ENCODE data around the gene IFITM10. TPM values are rescaled to one million over a fixed set of nuclear protein-coding genes. Genes with fewer than 3 reads are reported as not detected.

Gene IFITM10
- total RNA-seq (1 to 10 TPM in 1 of 4 donors, under 1 TPM in 3; 0.48 to 1.0 (median 0.59) TPM), polyA plus RNA-seq (0.25 TPM)
- long read RNA-seq, donor 1 = 0 reads
- long read RNA-seq, donor 2, partial matches to known transcripts = 1 of 1 reads
- long read RNA-seq, donor 2, other reads (novel, unspliced or antisense) = 0 of 1 reads
- long read RNA-seq, donor 3 = 0 reads
- long read RNA-seq, donor 4 = 0 reads

GRCh38 chr11:1750481-1750839, at the start of gene IFITM10:
Gene IFITM10 (minus strand): TSS chr11:1750595. CDS start chr11:1750442, 153 bp downstream.
- intact Hi-C loops (cut with DNase I) = no loop called here
- Histone ChIP-seq H3K9me3 (ENCODE audit: control insufficient read depth, low read length) (no peaks in the 10 kb centered on the region), H3K27me3 (ENCODE audit: control insufficient read depth, insufficient read depth) (no peaks in the 10 kb centered on the region), H3K4me3 (ENCODE audit: low read length) (no peak within 1 kb of the TSS), H3K4me1 (ENCODE audit: control insufficient read depth, insufficient read depth, low read length) (peaks cover 9% of the 10 kb centered on the region), H3K27ac (ENCODE audit: low read length) (no peak within 1 kb of the TSS)
- DNase-seq (peak in 1 of 3 donors; percentile 78), ATAC-seq (peak; percentile 5 to 12)
- 27% methylated on average over 6 of the region's 6 CpGs for WGBS

GRCh38 chr11:1797391-1798125, 47.2 kb upstream of the IFITM10 start:
- intact Hi-C loops (cut with DNase I) = no loop called here
- WGBS = 86% methylated on average over 14 of the region's 14 CpGs

GRCh38 chr11:1796413-1797011, 46.1 kb upstream of the IFITM10 start:
- Histone ChIP-seq H3K4me1 (ENCODE audit: control insufficient read depth, insufficient read depth, low read length) (no peaks in the 10 kb centered on the region), H3K27ac (ENCODE audit: low read length) (no peak overlapping the region), H3K4me3 (ENCODE audit: low read length) (no peak overlapping the region), H3K9me3 (ENCODE audit: control insufficient read depth, low read length) (no peaks in the 10 kb centered on the region), H3K27me3 (ENCODE audit: control insufficient read depth, insufficient read depth) (peaks cover 3% of the 10 kb centered on the region)
- intact Hi-C loops (cut with DNase I) = no loop called here
- DNase-seq = no peak
- ATAC-seq = no peak
- 60% methylated on average over 12 of the region's 12 CpGs for WGBS

More at GRCh38 chr11:1797391-1798125, 47.2 kb upstream of the IFITM10 start:
- H3K4me1 ChIP-seq (ENCODE audit: control insufficient read depth, insufficient read depth, low read length) = no peaks in the 10 kb centered on the region
- H3K27ac ChIP-seq (ENCODE audit: low read length) = no peak overlapping the region
- DNase-seq (no peak), ATAC-seq (no peak)
- H3K4me3 ChIP-seq (ENCODE audit: low read length) = no peak overlapping the region
- H3K9me3 ChIP-seq (ENCODE audit: control insufficient read depth, low read length) = no peaks in the 10 kb centered on the region
- peaks cover 3% of the 10 kb centered on the region for H3K27me3 ChIP-seq (ENCODE audit: control insufficient read depth, insufficient read depth)

GRCh38 chr11:1793081-1793480, 42.7 kb upstream of the IFITM10 start:
- peaks cover 3% of the 10 kb centered on the region for H3K27me3 ChIP-seq (ENCODE audit: control insufficient read depth, insufficient read depth)
- WGBS = 54% methylated on average over 3 of the region's 3 CpGs

GRCh38 chr11:1792461-1792860, 42.1 kb upstream of the IFITM10 start:
- Histone ChIP-seq H3K27me3 (ENCODE audit: control insufficient read depth, insufficient read depth) (peaks cover 3% of the 10 kb centered on the region), H3K9me3 (ENCODE audit: control insufficient read depth, low read length) (no peaks in the 10 kb centered on the region), H3K4me1 (ENCODE audit: control insufficient read depth, insufficient read depth, low read length) (no peaks in the 10 kb centered on the region), H3K4me3 (ENCODE audit: low read length) (no peak overlapping the region), H3K27ac (ENCODE audit: low read length) (no peak overlapping the region)
- WGBS = 75% methylated on average over 12 of the region's 12 CpGs
- no peak for DNase-seq
- no peak for ATAC-seq
- intact Hi-C loops (cut with DNase I) = no loop called here

More at GRCh38 chr11:1793081-1793480, 42.7 kb upstream of the IFITM10 start:
- no peak overlapping the region for H3K4me3 ChIP-seq (ENCODE audit: low read length)
- no peaks in the 10 kb centered on the region for H3K4me1 ChIP-seq (ENCODE audit: control insufficient read depth, insufficient read depth, low read length)
- H3K9me3 ChIP-seq (ENCODE audit: control insufficient read depth, low read length) = no peaks in the 10 kb centered on the region
- DNase-seq (no peak), ATAC-seq (no peak)
- H3K27ac ChIP-seq (ENCODE audit: low read length) = no peak overlapping the region
- intact Hi-C loops (cut with DNase I) = no loop called here

GRCh38 chr11:1791912-1792311, 41.5 kb upstream of the IFITM10 start:
- intact Hi-C loops (cut with DNase I) = no loop called here
- WGBS = 91% methylated on average over 6 of the region's 6 CpGs
- Histone ChIP-seq H3K27me3 (ENCODE audit: control insufficient read depth, insufficient read depth) (peaks cover 3% of the 10 kb centered on the region), H3K4me3 (ENCODE audit: low read length) (no peak overlapping the region), H3K9me3 (ENCODE audit: control insufficient read depth, low read length) (no peaks in the 10 kb centered on the region), H3K4me1 (ENCODE audit: control insufficient read depth, insufficient read depth, low read length) (no peaks in the 10 kb centered on the region), H3K27ac (ENCODE audit: low read length) (no peak overlapping the region)
- DNase-seq (no peak), ATAC-seq (no peak)

GRCh38 chr11:1786466-1786865, 36.1 kb upstream of the IFITM10 start:
- WGBS = 85% methylated on average over 4 of the region's 4 CpGs
- intact Hi-C loops (cut with DNase I) = no loop called here
- DNase-seq = no peak

GRCh38 chr11:1785749-1786413, 35.5 kb upstream of the IFITM10 start:
- Histone ChIP-seq H3K9me3 (ENCODE audit: control insufficient read depth, low read length) (no peaks in the 10 kb centered on the region), H3K4me1 (ENCODE audit: control insufficient read depth, insufficient read depth, low read length) (no peaks in the 10 kb centered on the region), H3K4me3 (ENCODE audit: low read length) (no peak overlapping the region), H3K27me3 (ENCODE audit: control insufficient read depth, insufficient read depth) (no peaks in the 10 kb centered on the region), H3K27ac (ENCODE audit: low read length) (no peak overlapping the region)
- 78% methylated on average over 21 of the region's 21 CpGs for WGBS
- ATAC-seq = no peak
- DNase-seq = no peak
- intact Hi-C loops (cut with DNase I) = no loop called here

More at GRCh38 chr11:1786466-1786865, 36.1 kb upstream of the IFITM10 start:
- Histone ChIP-seq H3K4me1 (ENCODE audit: control insufficient read depth, insufficient read depth, low read length) (no peaks in the 10 kb centered on the region), H3K4me3 (ENCODE audit: low read length) (no peak overlapping the region), H3K27me3 (ENCODE audit: control insufficient read depth, insufficient read depth) (no peaks in the 10 kb centered on the region), H3K27ac (ENCODE audit: low read length) (no peak overlapping the region), H3K9me3 (ENCODE audit: control insufficient read depth, low read length) (no peaks in the 10 kb centered on the region)
- ATAC-seq = no peak

- 86% methylated on average over 23 of the region's 23 CpGs for WGBS
- no peaks in the 10 kb centered on the region for H3K4me1 ChIP-seq (ENCODE audit: control insufficient read depth, insufficient read depth, low read length)
- no peak overlapping the region for H3K4me3 ChIP-seq (ENCODE audit: low read length)
- H3K9me3 ChIP-seq (ENCODE audit: control insufficient read depth, low read length) = no peaks in the 10 kb centered on the region
- no peaks in the 10 kb centered on the region for H3K27me3 ChIP-seq (ENCODE audit: control insufficient read depth, insufficient read depth)
- intact Hi-C loops (cut with DNase I) = no loop called here
- peak in 1 of 3 donors; percentile 40 for DNase-seq
- ATAC-seq = no peak
- no peak overlapping the region for H3K27ac ChIP-seq (ENCODE audit: low read length)
Measured at GRCh38 chr11:1784761-1785650, 34.6 kb upstream of the IFITM10 start.

- ATAC-seq (no peak), DNase-seq (no peak)
- H3K9me3 ChIP-seq (ENCODE audit: control insufficient read depth, low read length) = no peaks in the 10 kb centered on the region
- WGBS = 82% methylated on average over 24 of the region's 24 CpGs
- H3K4me3 ChIP-seq (ENCODE audit: low read length) = no peak overlapping the region
- intact Hi-C loops (cut with DNase I) = no loop called here
- no peaks in the 10 kb centered on the region for H3K4me1 ChIP-seq (ENCODE audit: control insufficient read depth, insufficient read depth, low read length)
- H3K27ac ChIP-seq (ENCODE audit: low read length) = no peak overlapping the region
- H3K27me3 ChIP-seq (ENCODE audit: control insufficient read depth, insufficient read depth) = no peaks in the 10 kb centered on the region
Measured at GRCh38 chr11:1783725-1784529, 33.5 kb upstream of the IFITM10 start.

All from right cardiac atrium (tissue), 5 donors.